GM23338 (cell line): ENCODE measurements around the gene DSCAML1. TPM values are rescaled to one million over a fixed set of nuclear protein-coding genes. Genes with fewer than 3 reads are reported as not detected.
A peak's percentile ranks its signal among the peaks of the same experiment; 100 is the strongest.

Source experiments
- ATAC-seq: fragments of 200-7000 bp; cut with Tn5 transposase; 3 replicates; pipeline ENCODE4 v1.9.1; 2020
- DNase-seq: peaks from one replicate; pipeline ENCODE4 v3.0.0-alpha.2; 2015; ENCODE audit warnings: low spot score
- H2AFZ ChIP-seq: fragments of 200-600 bp; sonication (generic); 2 replicates; pipeline ENCODE4 v1.8.0; 2016; ENCODE audit warnings: antibody characterized with exemption, mild to moderate bottlenecking, moderate library complexity
- H3F3A ChIP-seq: fragments of 200-600 bp; sonication (generic); replicated peaks from 2 replicates; pipeline ENCODE4 v1.8.0; 2017; ENCODE audit warnings: antibody characterized with exemption, mixed run types, low read depth
- H3K27ac ChIP-seq: fragments of 200-600 bp; sonication (generic); 2 replicates; pipeline ENCODE4 v1.6.1; 2016; ENCODE audit warnings: low read depth
- H3K27me3 ChIP-seq: fragments of 200-600 bp; sonication (generic); 2 replicates; pipeline ENCODE4 v1.8.0; 2016; ENCODE audit warnings: mild to moderate bottlenecking, mixed run types, moderate library complexity; ENCODE audit not compliant: insufficient read depth
- H3K36me3 ChIP-seq: fragments of 200-600 bp; sonication (generic); 2 replicates; pipeline ENCODE4 v1.8.0; 2016; ENCODE audit warnings: mild to moderate bottlenecking; ENCODE audit not compliant: insufficient read depth
- H3K4me1 ChIP-seq: fragments of 200-600 bp; sonication (generic); 2 replicates; pipeline ENCODE4 v1.8.0; 2016; ENCODE audit warnings: mild to moderate bottlenecking, moderate library complexity; ENCODE audit not compliant: insufficient read depth
- H3K4me2 ChIP-seq: fragments of 200-600 bp; sonication (generic); 2 replicates; pipeline ENCODE4 v1.7.1; 2017; ENCODE audit warnings: mixed run types
- H3K4me3 ChIP-seq: fragments of 200-600 bp; sonication (generic); 2 replicates; pipeline ENCODE4 v1.6.1; 2016; ENCODE audit warnings: mixed run types
- H3K79me2 ChIP-seq: fragments of 200-600 bp; sonication (generic); replicated peaks from 2 replicates; pipeline ENCODE4 v1.8.0; 2017; ENCODE audit warnings: mild to moderate bottlenecking; ENCODE audit not compliant: insufficient read depth
- H3K9me2 ChIP-seq: fragments of 200-600 bp; sonication (generic); 2 replicates; pipeline ENCODE4 v1.8.0; 2017; ENCODE audit not compliant: insufficient read depth
- H4K20me1 ChIP-seq: fragments of 200-600 bp; sonication (generic); replicated peaks from 2 replicates; pipeline ENCODE4 v1.8.0; 2017; ENCODE audit warnings: mild to moderate bottlenecking; ENCODE audit not compliant: insufficient read depth
- H3K27ac Mint-ChIP-seq: 2 replicates; pipeline ENCODE4 v1.8.0; 2020; ENCODE audit warnings: inconsistent platforms, mild to moderate bottlenecking, moderate library complexity, mixed read lengths
- H3K27me3 Mint-ChIP-seq: 3 replicates; pipeline ENCODE4 v1.8.0; 2022; ENCODE audit warnings: low read depth, mild to moderate bottlenecking, moderate library complexity, mixed read lengths, inconsistent platforms; ENCODE audit not compliant: insufficient read depth, poor library complexity
- H3K36me3 Mint-ChIP-seq: 3 replicates; pipeline ENCODE4 v1.8.0; 2021; ENCODE audit warnings: low read depth, mild to moderate bottlenecking, inconsistent platforms, moderate library complexity, mixed read lengths
- H3K4me1 Mint-ChIP-seq: 3 replicates; pipeline ENCODE4 v1.8.0; 2020; ENCODE audit warnings: mild to moderate bottlenecking, inconsistent platforms, mixed read lengths
- H3K4me3 Mint-ChIP-seq: 3 replicates; pipeline ENCODE4 v1.8.0; 2021; ENCODE audit warnings: moderate library complexity, mild to moderate bottlenecking, inconsistent platforms, mixed read lengths
- H3K9me3 Mint-ChIP-seq: 3 replicates; pipeline ENCODE4 v1.8.0; 2020; ENCODE audit warnings: moderate library complexity, mild to moderate bottlenecking, inconsistent platforms, mixed read lengths
- CREB1 ChIP-seq: fragments of 250-450 bp; sonication (Bioruptor Pico); IDR thresholded peaks from 2 replicates; pipeline ENCODE4 v1.5.0; 2020; ENCODE audit warnings: low read depth, mild to moderate bottlenecking, moderate library complexity
- CTCF ChIP-seq, 2 experiments: fragments of 200-600 bp in 1 of 2; sonication (generic) in 1 of 2; conservative IDR thresholded peaks; 2 replicates each; pipeline versions ENCODE4 v1.5.1 to v1.6.1; 2016 to 2017; ENCODE audit warnings: antibody characterized with exemption in 2 of 2, low read depth in 2 of 2, mild to moderate bottlenecking in 2 of 2, moderate library complexity in 1 of 2
- EZH2phosphoT487 ChIP-seq: fragments of 200-600 bp; sonication (generic); IDR thresholded peaks from one replicate; pipeline ENCODE4 v1.8.1; 2018; ENCODE audit warnings: antibody characterized with exemption; ENCODE audit not compliant: unreplicated experiment
- NANOG ChIP-seq: IDR thresholded peaks from 2 replicates; pipeline ENCODE4 v1.6.1; 2016; ENCODE audit warnings: antibody characterized with exemption, borderline replicate concordance
- polyA plus RNA-seq: library from polyadenylated mRNA; unstranded; fragments of >200 nt; fragmentation: Nextera tagmentation; extraction: Ambion mirVana; gene quantifications from 2 replicates; pipeline ENCODE4 v1.2.1, GENCODE V29; 2016
- total RNA-seq: library from RNA; depleted of rRNA; stranded (reverse); fragments of >200 nt; shearing (Covaris generic); gene quantifications from 2 replicates; pipeline ENCODE4 v1.2.3, GENCODE V29; 2014

Gene DSCAML1
- total and polyA plus RNA-seq, 2 experiments from 2014 or later = 0.17 TPM; not detected in 1

- Histone ChIP-seq H3K9me2 (no peaks in the 10 kb centered on the region), H3K79me2 (no peaks in the 10 kb centered on the region), H4K20me1 (no peaks in the 10 kb centered on the region), H3K36me3 (no peaks in the 10 kb centered on the region), H3K4me1 (peaks cover 8% of the 10 kb centered on the region; the same call in 1 of the 2 replicates), H3F3A (no peaks in the 10 kb centered on the region), H3K4me2 (no peak overlapping the region), H2AFZ (no peak overlapping the region), H3K27me3 (no peaks in the 10 kb centered on the region), H3K27ac (no peak overlapping the region), H3K4me3 (no peak overlapping the region)
- TF ChIP-seq NANOG = no peak
- peaks cover 8% of the 10 kb centered on the region for H3K27me3 Mint-ChIP-seq
- no peak overlapping the region for H3K4me3 Mint-ChIP-seq
- H3K4me1 Mint-ChIP-seq = peaks cover 20% of the 10 kb centered on the region
- ATAC-seq (no peak), DNase-seq (no peak)
- no peaks in the 10 kb centered on the region for H3K9me3 Mint-ChIP-seq
- no peak overlapping the region for H3K27ac Mint-ChIP-seq
- H3K36me3 Mint-ChIP-seq = no peaks in the 10 kb centered on the region
Measured at GRCh38 chr11:117497206-117497951, 299.6 kb downstream of the DSCAML1 start.

GRCh38 chr11:117495357-117495756 lies 301.7 kb downstream of the DSCAML1 start:
- ATAC-seq = no peak
- no peaks in the 10 kb centered on the region for H3K36me3 Mint-ChIP-seq
- no peaks in the 10 kb centered on the region for H3K9me3 Mint-ChIP-seq
- Histone ChIP-seq H3K79me2 (no peaks in the 10 kb centered on the region), H3K9me2 (no peaks in the 10 kb centered on the region), H3K4me1 (peaks cover 14% of the 10 kb centered on the region), H2AFZ (no peak overlapping the region), H3K4me3 (no peak overlapping the region), H3K4me2 (no peak overlapping the region), H4K20me1 (no peaks in the 10 kb centered on the region), H3K27ac (no peak overlapping the region), H3K27me3 (no peaks in the 10 kb centered on the region), H3K36me3 (no peaks in the 10 kb centered on the region), H3F3A (no peaks in the 10 kb centered on the region)
- H3K4me1 Mint-ChIP-seq = peaks cover 15% of the 10 kb centered on the region
- no peak for TF ChIP-seq CTCF (conservative IDR thresholded peaks at IDR 0.05; ENCODE audit: low read depth in 2 of 2)
- no peak for TF ChIP-seq CREB1 (CRISPR knock-in tag)
- H3K4me3 Mint-ChIP-seq = no peak overlapping the region
- H3K27ac Mint-ChIP-seq = no peak overlapping the region
- DNase-seq = no peak
- peaks cover 4% of the 10 kb centered on the region for H3K27me3 Mint-ChIP-seq

GRCh38 chr11:117492578-117493251 lies 304.3 kb downstream of the DSCAML1 start:
- Histone ChIP-seq H3K27ac (no peak overlapping the region), H3K9me2 (no peaks in the 10 kb centered on the region), H3K36me3 (no peaks in the 10 kb centered on the region), H4K20me1 (no peaks in the 10 kb centered on the region), H2AFZ (peak overlapping the region; percentile 96), H3K4me2 (peak overlapping the region; percentile 66), H3K79me2 (no peaks in the 10 kb centered on the region), H3K4me3 (no peak overlapping the region), H3F3A (no peaks in the 10 kb centered on the region), H3K4me1 (peaks cover 21% of the 10 kb centered on the region), H3K27me3 (no peaks in the 10 kb centered on the region)
- no peak for TF ChIP-seq EZH2phosphoT487
- peak in 1 of 2 experiments; percentile 59; a peak in 2 of 4 replicates for TF ChIP-seq CTCF (conservative IDR thresholded peaks at IDR 0.05; ENCODE audit: low read depth in 2 of 2)
- Mint-ChIP-seq H3K4me1 (peaks cover 24% of the 10 kb centered on the region), H3K36me3 (no peaks in the 10 kb centered on the region), H3K27ac (no peak overlapping the region), H3K9me3 (no peaks in the 10 kb centered on the region), H3K27me3 (peaks cover 10% of the 10 kb centered on the region), H3K4me3 (0 out of 3 replicates have a peak overlapping the region, but pooled peaks have one; percentile 16)
- peak; percentile 89 for ATAC-seq
- peak; percentile 74 for DNase-seq
